ENCODE results near the gene PELO.

DNA sequence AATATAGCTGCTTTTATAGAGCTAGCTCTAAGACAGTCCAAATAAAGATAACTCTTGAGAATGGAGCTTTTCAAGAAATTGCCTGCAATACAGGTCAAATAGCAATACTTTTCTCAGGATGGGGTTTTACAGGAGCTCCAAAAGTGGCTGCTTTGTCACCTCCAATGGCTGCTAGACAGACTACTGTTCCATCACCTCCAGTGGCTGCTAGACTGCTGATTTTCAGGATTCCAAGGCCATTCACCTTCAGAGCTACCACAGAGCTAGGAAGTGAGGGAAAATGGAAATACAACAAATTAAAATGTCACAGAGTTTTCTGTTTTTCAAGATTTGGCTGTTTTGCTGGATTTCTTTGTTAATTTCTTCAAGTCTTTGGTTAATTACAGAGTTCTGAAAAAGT lies 8.5 kb upstream of the PELO start:
- TF ChIP-seq CTCF (IDR thresholded peaks at IDR 0.05), result no peak
- no peak for TF ChIP-seq POLR2AphosphoS5 (IDR thresholded peaks at IDR 0.05)

All from breast epithelium (tissue), 3 donors.